GM21447 (cell line): Measurements from ENCODE around the gene RNASE13.

Experiments
- ATAC-seq: cut with Tn5 transposase; IDR thresholded peaks from one replicate; pipeline ENCODE4 v1.9.1; 2021; ENCODE audit not compliant: unreplicated experiment

Gene RNASE13, protein sequence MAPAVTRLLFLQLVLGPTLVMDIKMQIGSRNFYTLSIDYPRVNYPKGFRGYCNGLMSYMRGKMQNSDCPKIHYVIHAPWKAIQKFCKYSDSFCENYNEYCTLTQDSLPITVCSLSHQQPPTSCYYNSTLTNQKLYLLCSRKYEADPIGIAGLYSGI

DNA sequence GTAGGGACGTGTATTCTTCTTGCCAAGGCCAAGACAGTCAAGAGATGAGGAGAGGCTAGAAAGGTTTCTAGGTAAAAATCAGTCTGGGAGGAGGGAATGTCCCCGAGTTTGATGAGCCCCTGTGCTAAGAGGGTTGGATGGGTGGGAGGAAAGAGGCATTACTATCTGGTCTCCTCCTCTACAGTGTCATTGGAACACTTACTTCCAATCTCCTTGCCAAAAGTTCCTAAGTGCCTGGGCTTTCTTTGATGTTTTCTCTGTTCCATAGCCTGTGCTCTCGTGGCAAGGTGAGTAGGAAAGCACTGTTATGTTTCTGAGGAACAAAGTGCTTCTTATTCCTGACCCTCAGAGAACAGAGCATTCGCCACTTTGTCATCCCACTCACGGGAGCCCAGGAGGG is at the start of gene RNASE13:
Gene RNASE13 (minus strand): TSS at position 101 of the 400 bp plus-strand sequence. CDS start 519 bp downstream, outside the sequence.
- no peak for ATAC-seq

GRCh38 chr14:21084396-21084795 is 49.8 kb upstream of the RNASE13 start:
- no peak for ATAC-seq

GRCh38 chr14:21083565-21084325 is 49.1 kb upstream of the RNASE13 start:
- no peak for ATAC-seq

GRCh38 chr14:21081521-21082142 is 47.0 kb upstream of the RNASE13 start:
- ATAC-seq = no peak

GRCh38 chr14:21078726-21079125 is 44.1 kb upstream of the RNASE13 start:
- ATAC-seq = no peak

- ATAC-seq = no peak
These were observed 43.7 kb upstream of the RNASE13 start for GRCh38 chr14:21078287-21078686.

DNA sequence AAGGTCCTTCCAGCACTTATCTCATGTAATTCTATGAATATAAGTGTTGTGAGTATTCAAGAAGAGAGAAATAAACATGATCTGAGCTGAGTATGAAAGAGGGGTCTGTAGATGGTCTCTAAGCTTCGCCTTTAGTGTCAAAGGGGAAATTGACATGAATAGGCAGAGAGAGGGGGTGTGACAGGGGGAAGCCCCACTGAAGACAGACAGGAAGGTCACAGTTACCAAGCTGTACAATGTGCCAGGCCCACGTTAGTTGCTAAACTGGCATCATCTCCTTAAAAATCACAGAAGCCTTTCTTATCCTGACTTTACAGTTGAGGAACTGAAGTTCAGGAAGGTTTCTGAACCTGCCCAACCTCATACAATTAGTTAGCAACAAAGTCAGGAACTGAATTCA is 43.1 kb upstream of the RNASE13 start:
- ATAC-seq = no peak

GRCh38 chr14:21075719-21076437 is 41.3 kb upstream of the RNASE13 start:
- ATAC-seq = no peak

GRCh38 chr14:21074398-21075272 is 40.0 kb upstream of the RNASE13 start:
- ATAC-seq = no peak

GRCh38 chr14:21073921-21074320 is 39.3 kb upstream of the RNASE13 start:
- no peak for ATAC-seq

GRCh38 chr14:21072781-21073339 is 38.3 kb upstream of the RNASE13 start:
- no peak for ATAC-seq

DNA sequence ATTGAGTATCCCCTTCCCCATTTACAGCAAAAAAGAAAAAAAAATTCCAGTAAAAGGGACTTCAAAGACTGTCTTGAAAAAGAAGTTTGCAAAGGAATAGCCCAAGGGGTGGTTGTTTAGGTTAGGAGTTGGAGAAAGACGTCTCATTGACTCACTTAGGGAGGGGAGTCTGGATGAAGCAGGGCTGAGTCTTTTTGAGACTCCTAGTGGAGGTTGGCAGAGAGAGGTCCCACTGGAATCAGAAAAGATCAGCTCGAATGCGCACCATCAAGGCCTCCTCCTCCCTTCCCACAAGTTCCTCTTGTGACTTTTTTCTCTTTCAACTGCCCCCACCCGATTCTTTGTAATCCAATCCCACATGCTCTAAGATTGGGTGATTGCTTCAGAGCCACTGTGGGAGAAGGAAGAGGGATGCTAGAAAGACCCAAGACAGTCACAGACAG is 37.4 kb upstream of the RNASE13 start:
- no peak for ATAC-seq

DNA sequence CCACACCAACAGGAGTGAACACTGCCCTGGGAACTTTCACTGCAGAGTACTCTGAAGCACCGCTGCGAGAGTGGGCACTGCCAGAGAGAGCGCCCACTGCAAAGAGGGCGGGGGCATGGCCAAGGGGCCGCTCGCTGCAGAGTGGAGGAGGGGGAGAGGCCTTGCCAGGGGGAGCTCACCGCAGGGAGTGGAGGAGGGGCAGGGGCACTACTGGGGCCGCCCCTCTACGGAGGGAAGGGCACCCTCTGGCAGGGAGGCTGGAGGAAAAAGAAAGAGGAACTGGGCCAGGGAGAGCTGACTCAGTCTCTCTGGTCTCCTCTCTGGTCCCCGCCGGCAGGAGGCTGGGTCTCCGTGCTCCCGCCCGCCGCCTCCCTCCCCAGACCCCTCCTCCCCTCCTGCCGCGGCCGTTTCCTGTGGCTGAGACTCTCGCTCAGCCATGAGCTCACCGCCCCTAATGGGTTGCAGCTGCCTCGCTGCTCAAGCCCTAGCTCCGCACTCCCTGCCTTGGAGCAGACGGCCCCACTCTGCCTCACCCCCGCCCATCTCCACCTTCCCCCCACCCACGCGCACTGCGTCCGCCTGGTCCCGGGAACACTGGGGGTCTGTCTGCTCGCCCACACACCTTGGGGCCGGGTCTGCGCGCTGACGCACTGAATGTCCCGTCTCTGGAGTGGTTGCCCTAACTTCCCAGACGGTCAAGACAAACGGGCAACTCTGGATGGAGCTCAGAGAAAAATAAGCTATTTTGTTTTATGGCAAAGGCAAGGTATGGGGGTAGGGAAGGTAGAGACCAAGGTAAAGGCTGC is 36.8 kb upstream of the RNASE13 start:
- ATAC-seq = peak; percentile 73

DNA sequence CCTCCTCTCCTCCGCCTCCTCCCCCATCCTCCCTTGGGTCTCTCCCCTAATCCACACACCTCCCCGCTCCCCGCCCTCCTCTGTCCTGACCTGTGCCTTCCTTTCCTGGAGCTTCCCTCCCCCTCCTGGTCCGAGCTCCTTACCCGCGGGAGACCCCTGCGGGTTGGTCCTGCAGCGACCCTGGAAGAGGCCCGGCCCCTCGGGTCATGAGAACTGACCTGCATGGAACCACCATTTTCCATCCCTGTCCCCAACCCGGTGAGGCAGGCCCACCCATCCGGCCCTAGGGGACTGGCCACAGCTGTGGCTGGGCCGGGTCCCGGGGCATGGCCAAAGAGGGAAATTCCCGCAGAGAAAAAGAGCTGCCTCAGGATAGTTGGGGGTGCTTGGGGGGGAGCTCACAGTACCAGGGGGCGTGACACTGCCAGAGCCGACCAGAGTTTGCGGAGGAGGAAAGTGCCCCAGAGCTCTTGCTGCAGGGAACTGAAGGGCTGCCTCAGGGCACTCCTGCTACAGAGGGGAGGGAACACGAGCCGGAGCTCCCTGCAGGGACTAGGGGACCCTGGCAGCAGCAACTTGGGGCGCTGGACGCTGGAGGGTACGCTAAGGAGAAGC is 36.1 kb upstream of the RNASE13 start:
- ATAC-seq = peak; percentile 20

GRCh38 chr14:21070083-21070609 is 35.5 kb upstream of the RNASE13 start, which contains the start of gene ARHGEF40:
ARHGEF40 (plus strand) TSS chr14:21070304; CDS start chr14:21070397, 93 bp downstream.
- ATAC-seq = no peak

DNA sequence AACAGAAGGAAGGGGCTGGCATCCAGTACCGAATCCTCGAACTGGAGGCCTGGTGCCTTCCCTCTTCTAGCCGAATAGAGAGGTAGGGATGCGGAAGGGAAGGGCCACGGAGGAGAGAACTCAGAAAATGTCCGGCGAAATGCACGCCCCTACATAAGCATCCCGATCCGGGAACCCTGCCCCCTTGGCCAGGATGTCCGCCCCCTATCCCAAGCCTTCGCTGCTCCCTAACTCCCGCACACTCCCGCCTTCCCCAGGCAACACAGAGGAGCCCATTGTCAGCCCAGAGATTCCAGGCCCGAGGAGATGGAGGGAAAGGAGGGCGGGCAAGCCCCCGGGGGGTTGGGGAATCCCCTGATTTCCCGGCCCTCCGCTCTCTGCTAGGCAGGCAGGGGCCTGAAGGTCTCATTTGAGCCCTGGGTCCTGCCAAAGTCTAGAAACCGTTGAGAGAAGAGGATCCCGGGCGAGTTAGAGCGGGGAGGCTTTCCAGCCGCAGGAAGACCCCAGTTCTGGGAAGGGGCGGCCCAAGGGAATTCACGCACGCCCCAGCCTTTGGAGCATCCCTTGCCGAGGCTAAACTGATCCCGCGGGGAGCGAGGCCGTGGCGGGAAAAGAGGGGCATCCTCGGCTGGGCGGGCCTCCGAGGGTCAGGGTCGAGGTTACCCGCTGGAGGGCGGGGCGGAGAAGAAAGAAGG is 34.9 kb upstream of the RNASE13 start:
- no peak for ATAC-seq

DNA sequence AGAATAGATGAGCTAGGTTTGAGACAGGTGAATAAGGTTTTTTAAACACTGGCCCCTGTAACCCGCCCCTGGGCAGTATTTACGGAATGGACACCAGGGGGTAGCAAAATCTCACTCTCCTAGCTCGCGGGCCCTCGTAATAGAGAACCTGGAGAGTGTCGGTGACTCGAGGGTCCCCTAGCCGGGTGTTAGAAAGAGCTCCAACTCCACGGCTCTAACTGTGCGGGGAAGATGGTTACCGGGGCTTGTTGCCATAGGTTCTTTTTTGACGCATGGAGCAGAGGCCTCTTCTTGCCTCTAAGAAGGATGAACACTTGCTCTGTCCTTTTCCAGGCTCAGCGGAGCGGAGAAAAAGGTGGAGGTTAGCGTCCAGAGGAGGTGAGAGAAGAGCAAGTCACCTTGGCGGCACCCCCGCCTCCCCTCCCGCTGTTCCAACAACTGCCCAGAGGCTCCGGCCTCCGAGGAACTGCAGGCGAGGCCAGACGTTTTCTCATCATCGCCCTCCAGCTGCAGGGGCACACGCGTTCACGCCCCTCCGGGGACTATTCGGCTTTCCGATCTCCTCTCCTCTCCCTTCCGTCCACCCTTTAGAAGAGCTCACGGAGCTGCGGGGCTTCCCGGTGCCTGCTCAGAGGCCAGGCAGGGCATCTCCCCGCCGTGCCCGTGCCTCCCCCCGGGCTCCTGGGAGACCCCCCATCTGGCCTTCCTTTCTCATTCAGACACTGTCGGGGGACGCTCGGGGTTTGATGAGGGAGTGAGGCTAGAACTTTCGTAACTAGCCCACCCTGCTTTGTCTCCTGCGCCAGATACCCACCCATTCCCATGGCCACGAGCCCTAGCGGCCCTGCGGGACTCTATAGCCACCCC is 34.1 kb upstream of the RNASE13 start:
- no peak for ATAC-seq
